IMR-90 (cell line): ENCODE data around the gene CD274. TPM values are rescaled to one million over a fixed set of nuclear protein-coding genes. Genes with fewer than 3 reads are reported as not detected.

Experiments used
- ATAC-seq: fragments of 200-7000 bp; cut with Tn5 transposase; 2 replicates; pipeline ENCODE4 v1.9.1; 2020; ENCODE audit warnings: low read depth, mild to moderate bottlenecking, moderate library complexity
- BruUV-seq: library from RNA; stranded (reverse); fragments of 400-500 nt; replicated peaks from 2 replicates; lab custom pipeline; 2021; lab: Mats Ljungman, UMichigan
- CTCF ChIA-PET: fragments of 300-600 bp; formaldehyde crosslinking; extraction: SDS; loops from one replicate; lab custom pipeline; 2021; ENCODE audit warnings: antibody characterized with exemption; lab: Yijun Ruan, JAX
- POLR2A ChIA-PET: fragments of 300-600 bp; sonication (Branson Sonifier 250); formaldehyde crosslinking; loops from one replicate; lab custom pipeline; 2022; ENCODE audit warnings: antibody characterized with exemption; ENCODE audit not compliant: unreplicated experiment; lab: Charles Lee
- DNase-seq: peaks from one replicate; pipeline ENCODE4 v3.0.0; 2013
- H2AFZ ChIP-seq: replicated peaks from 2 replicates; pipeline ENCODE3; 2013; ENCODE audit warnings: low read length, mild to moderate bottlenecking; ENCODE audit not compliant: poor library complexity
- H2AK5ac ChIP-seq: 2 replicates; pipeline ENCODE4 v1.6.1; 2013; ENCODE audit warnings: low read depth, low read length, inconsistent platforms
- H2AK9ac ChIP-seq: replicated peaks from 2 replicates; pipeline ENCODE3; 2013; ENCODE audit warnings: mild to moderate bottlenecking, low read depth, low read length, moderate library complexity; ENCODE audit not compliant: poor library complexity
- H2BK120ac ChIP-seq: 2 replicates; pipeline ENCODE4 v1.6.1; 2013; ENCODE audit warnings: low read depth, low read length, inconsistent platforms
- H2BK15ac ChIP-seq: 3 replicates; pipeline ENCODE4 v1.6.1; 2013; ENCODE audit warnings: low read depth, low read length, inconsistent platforms
- H2BK20ac ChIP-seq: 2 replicates; pipeline ENCODE4 v1.6.1; 2013; ENCODE audit warnings: low read depth, mild to moderate bottlenecking, inconsistent platforms, low read length, moderate library complexity
- H2BK5ac ChIP-seq: 2 replicates; pipeline ENCODE4 v1.6.1; 2013; ENCODE audit warnings: mild to moderate bottlenecking, low read depth, low read length, inconsistent platforms; ENCODE audit not compliant: poor library complexity, severe bottlenecking
- H3K14ac ChIP-seq: replicated peaks from 2 replicates; pipeline ENCODE4 v1.6.1; 2013; ENCODE audit warnings: low read depth, low read length, inconsistent platforms
- H3K18ac ChIP-seq: 2 replicates; pipeline ENCODE4 v1.6.1; 2013; ENCODE audit warnings: low read depth, low read length, control low read depth
- H3K23ac ChIP-seq: 2 replicates; pipeline ENCODE4 v1.6.1; 2013; ENCODE audit warnings: low read depth, low read length, inconsistent platforms
- H3K27ac ChIP-seq: 2 replicates; pipeline ENCODE4 v1.5.1; 2013; ENCODE audit warnings: mild to moderate bottlenecking, control low read depth, low read length; ENCODE audit not compliant: insufficient read depth
- H3K27me3 ChIP-seq: 2 replicates; pipeline ENCODE4 v1.6.1; 2013; ENCODE audit warnings: low read length; ENCODE audit not compliant: control insufficient read depth, insufficient read depth
- H3K36me3 ChIP-seq: 2 replicates; pipeline ENCODE4 v1.6.1; 2013; ENCODE audit warnings: low read length, mixed read lengths; ENCODE audit not compliant: control insufficient read depth, insufficient read depth
- H3K4ac ChIP-seq: 2 replicates; pipeline ENCODE4 v1.6.1; 2013; ENCODE audit warnings: low read depth, low read length, inconsistent platforms
- H3K4me1 ChIP-seq: 2 replicates; pipeline ENCODE4 v1.6.1; 2013; ENCODE audit warnings: low read length, mixed read lengths; ENCODE audit not compliant: control insufficient read depth, insufficient read depth
- H3K4me2 ChIP-seq: 2 replicates; pipeline ENCODE4 v1.6.1; 2013; ENCODE audit warnings: low read depth, mild to moderate bottlenecking, control low read depth, low read length, moderate library complexity
- H3K4me3 ChIP-seq: 2 replicates; pipeline ENCODE4 v1.5.1; 2013; ENCODE audit warnings: low read depth, mild to moderate bottlenecking, control low read depth, low read length, moderate library complexity; ENCODE audit not compliant: insufficient read depth
- H3K56ac ChIP-seq: 2 replicates; pipeline ENCODE4 v1.6.1; 2013; ENCODE audit warnings: low read length, inconsistent platforms; ENCODE audit not compliant: insufficient read depth; ENCODE audit errors: extremely low read depth
- H3K79me1 ChIP-seq, 2 experiments: 2 replicates each; pipeline ENCODE4 v1.6.1; 2013; ENCODE audit warnings: low read length in 2 of 2, inconsistent platforms in 1 of 2, low read depth in 1 of 2
- H3K9ac ChIP-seq: 2 replicates; pipeline ENCODE4 v1.6.1; 2013; ENCODE audit warnings: low read depth, low read length, control low read depth
- H3K9me1 ChIP-seq: 2 replicates; pipeline ENCODE4 v1.6.1; 2013; ENCODE audit warnings: low read length, inconsistent platforms; ENCODE audit not compliant: insufficient read depth
- H3K9me3 ChIP-seq: 2 replicates; pipeline ENCODE4 v1.6.1; 2013; ENCODE audit warnings: low read length; ENCODE audit not compliant: control insufficient read depth, insufficient read depth
- H4K20me1 ChIP-seq: 2 replicates; pipeline ENCODE4 v1.6.1; 2013; ENCODE audit warnings: low read length, inconsistent platforms; ENCODE audit not compliant: insufficient read depth
- H4K5ac ChIP-seq: 2 replicates; pipeline ENCODE4 v1.6.1; 2013; ENCODE audit warnings: mild to moderate bottlenecking, low read depth, low read length, control low read depth
- H4K8ac ChIP-seq, 2 experiments: 2 replicates each; pipeline ENCODE4 v1.6.1; 2013; ENCODE audit warnings: low read depth in 2 of 2, low read length in 2 of 2, control low read depth in 1 of 2, inconsistent platforms in 1 of 2
- H4K91ac ChIP-seq: 2 replicates; pipeline ENCODE4 v1.6.1; 2013; ENCODE audit warnings: low read depth, low read length, inconsistent platforms; ENCODE audit not compliant: insufficient read depth
- BHLHE40 ChIP-seq: fragments of 150-350 bp; IDR thresholded peaks from 2 replicates; pipeline ENCODE4 v1.6.1; 2016; ENCODE audit warnings: mild to moderate bottlenecking, low read depth, low read length
- CEBPB ChIP-seq: IDR thresholded peaks from 2 replicates; pipeline ENCODE4 v1.6.1; 2012; ENCODE audit warnings: low read depth, low read length, improper control_type of control experiment
- CHD1 ChIP-seq: IDR thresholded peaks from 2 replicates; pipeline ENCODE4 v1.6.1; 2012; ENCODE audit warnings: low read depth, low read length, improper control_type of control experiment
- FOS ChIP-seq: fragments of 150-350 bp; IDR thresholded peaks from 2 replicates; pipeline ENCODE4 v1.6.1; 2016; ENCODE audit warnings: low read depth, low read length
- MAFK ChIP-seq: IDR thresholded peaks from 2 replicates; pipeline ENCODE4 v1.6.1; 2012; ENCODE audit warnings: low read depth, low read length, improper control_type of control experiment
- MAZ ChIP-seq: IDR thresholded peaks from 2 replicates; pipeline ENCODE4 v1.6.1; 2012; ENCODE audit warnings: low read depth, mild to moderate bottlenecking, low read length, improper control_type of control experiment, moderate library complexity, borderline replicate concordance
- MXI1 ChIP-seq: IDR thresholded peaks from 2 replicates; pipeline ENCODE4 v1.6.1; 2012; ENCODE audit warnings: low read depth, mild to moderate bottlenecking, low read length, moderate library complexity, borderline replicate concordance
- NFE2L2 ChIP-seq: fragments of 150-350 bp; IDR thresholded peaks from 2 replicates; pipeline ENCODE4 v1.6.1; 2016; ENCODE audit warnings: low read depth, mild to moderate bottlenecking, low read length
- POLR2A ChIP-seq: IDR thresholded peaks from 2 replicates; pipeline ENCODE4 v1.6.1; 2012; ENCODE audit warnings: mild to moderate bottlenecking, low read depth, low read length
- RAD21 ChIP-seq: IDR thresholded peaks from 2 replicates; pipeline ENCODE4 v1.6.1; 2012; ENCODE audit warnings: low read length, improper control_type of control experiment
- RCOR1 ChIP-seq: IDR thresholded peaks from 2 replicates; pipeline ENCODE4 v1.6.1; 2012; ENCODE audit warnings: mild to moderate bottlenecking, low read length, improper control_type of control experiment; ENCODE audit not compliant: insufficient replicate concordance
- RFX5 ChIP-seq: IDR thresholded peaks from 2 replicates; pipeline ENCODE4 v1.8.0; 2012; ENCODE audit warnings: low read depth, mild to moderate bottlenecking, low read length, moderate library complexity
- SMC3 ChIP-seq: fragments of 150-350 bp; IDR thresholded peaks from 2 replicates; pipeline ENCODE4 v1.6.1; 2016; ENCODE audit warnings: low read depth, mild to moderate bottlenecking, antibody characterized with exemption, low read length, moderate library complexity
- WGBS, 2 experiments: methylation state at CpG; one replicate each; pipeline versions ENCODE4 v1.1.5 to v1.1.7; 2013; ENCODE audit warnings: missing lambda C conversion rate in 2 of 2; ENCODE audit not compliant: insufficient read length in 1 of 2; ENCODE audit errors: extremely low coverage in 2 of 2; 5-methylcytosine and 5-hydroxymethylcytosine counted together
- dilution Hi-C: fragments of 300-500 bp; cut with HindIII; formaldehyde crosslinking; loops from one replicate; pipeline ENCODE4 v1.14.3; 2018; ENCODE audit warnings: low sequenced_read_pairs; ENCODE audit not compliant: unreplicated experiment
- in situ Hi-C: fragments of 300-500 bp; cut with MboI; formaldehyde crosslinking; loops from 3 replicates; pipeline ENCODE4 v1.14.3; 2019; ENCODE audit warnings: low sequenced_read_pairs, inconsistent platforms, mixed read lengths
- intact Hi-C: fragments of 100-400 bp; cut with micrococcal nuclease; formaldehyde crosslinking; loops from 2 replicates; pipeline ENCODE4 v1.10.0; 2022
- polyA plus RNA-seq, 3 experiments: library from polyadenylated mRNA; depleted of rRNA; stranded (reverse); fragments of >200 nt; gene quantifications; 2 replicates each; pipeline ENCODE4 v1.2.3, GENCODE V29; 2012; ENCODE audit warnings: low replicate concordance in 1 of 3
- total RNA-seq: library from RNA; depleted of rRNA; stranded (reverse); fragments of >200 nt; gene quantifications from 2 replicates; pipeline ENCODE4 v1.2.3, GENCODE V29; 2012
- TF ChIP-seq, protein P1 (sequence below): conservative IDR thresholded peaks from 2 replicates; pipeline ENCODE4 v1.5.1; 2012; ENCODE audit warnings: mild to moderate bottlenecking, low read depth, low read length, improper control_type of control experiment
- TF ChIP-seq, protein P2 (sequence below): fragments of 150-350 bp; IDR thresholded peaks from 2 replicates; pipeline ENCODE4 v1.6.1; 2016; ENCODE audit warnings: low read depth, mild to moderate bottlenecking, low read length, moderate library complexity, borderline replicate concordance
- TF ChIP-seq, protein P3 (sequence below): fragments of 150-350 bp; IDR thresholded peaks from 2 replicates; pipeline ENCODE4 v1.6.1; 2017; ENCODE audit warnings: mild to moderate bottlenecking, antibody characterized with exemption, low read length, low read depth

The CD274 gene
- total and polyA plus RNA-seq, 2 of the 4 experiments (the other 2 are of a cell fraction), result 17.4 to 19.4 TPM

DNA sequence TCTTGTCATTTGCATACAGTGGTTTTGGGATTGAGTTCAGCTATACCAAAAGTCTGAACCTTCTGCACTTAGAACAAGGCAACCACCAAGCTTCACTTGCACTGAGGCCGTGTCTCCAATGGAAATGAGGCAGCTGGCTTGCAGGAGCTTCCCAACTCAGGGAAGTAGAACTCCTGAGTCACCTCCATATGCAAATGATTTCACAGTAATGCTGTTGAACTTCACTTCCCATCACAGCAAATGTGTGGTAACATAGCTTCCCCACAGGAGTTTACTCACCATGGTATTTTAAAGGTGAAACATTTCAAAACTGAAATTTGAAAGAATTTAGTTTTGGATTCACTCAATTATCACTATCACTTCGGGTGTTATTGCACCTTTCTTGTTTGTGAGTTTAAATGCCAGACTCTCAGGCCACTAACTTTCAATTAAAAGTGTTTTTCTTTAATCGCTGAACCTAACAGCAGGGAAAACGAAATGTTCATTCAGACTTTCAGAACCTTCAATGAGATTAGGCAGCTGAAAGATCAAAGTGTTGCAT, 9.0 kb downstream of the CD274 start:
- H3K56ac ChIP-seq, result no peak overlapping the region
- no peaks in the 10 kb centered on the region for H4K20me1 ChIP-seq
- intact Hi-C loops (loop anchor here (1.0 kb wide), 1 partner anchor 10 kb away; no protein-coding TSS in a partner anchor), dilution Hi-C loops (no loop called here), in situ Hi-C loops (loop anchor here (5.0 to 25.0 kb wide), 2 partner anchors 128 to 253 kb away; no protein-coding TSS in a partner anchor)
- H3K23ac ChIP-seq, result no peak overlapping the region
- peak overlapping the region; percentile 23 to 33; a peak in 1 of 4 replicates for H4K8ac ChIP-seq
- peaks cover 2% of the 10 kb centered on the region; the same call in 1 of the 2 replicates for H3K4me1 ChIP-seq
- H2BK5ac ChIP-seq, result no peak overlapping the region
- H3K4ac ChIP-seq, result no peak overlapping the region
- peaks cover 41 to 46% of the 10 kb centered on the region in 2 experiments for H3K79me1 ChIP-seq
- no peak overlapping the region for H2AK9ac ChIP-seq
- TF ChIP-seq MXI1 (no peak), BHLHE40 (no peak), MAZ (no peak), RCOR1 (no peak), MAFK (no peak), FOS (no peak), CHD1 (no peak), RFX5 (no peak), RAD21 (no peak), SMC3 (no peak), POLR2A (no peak), NFE2L2 (no peak), CEBPB (no peak)
- TF ChIP-seq, protein P1, sequence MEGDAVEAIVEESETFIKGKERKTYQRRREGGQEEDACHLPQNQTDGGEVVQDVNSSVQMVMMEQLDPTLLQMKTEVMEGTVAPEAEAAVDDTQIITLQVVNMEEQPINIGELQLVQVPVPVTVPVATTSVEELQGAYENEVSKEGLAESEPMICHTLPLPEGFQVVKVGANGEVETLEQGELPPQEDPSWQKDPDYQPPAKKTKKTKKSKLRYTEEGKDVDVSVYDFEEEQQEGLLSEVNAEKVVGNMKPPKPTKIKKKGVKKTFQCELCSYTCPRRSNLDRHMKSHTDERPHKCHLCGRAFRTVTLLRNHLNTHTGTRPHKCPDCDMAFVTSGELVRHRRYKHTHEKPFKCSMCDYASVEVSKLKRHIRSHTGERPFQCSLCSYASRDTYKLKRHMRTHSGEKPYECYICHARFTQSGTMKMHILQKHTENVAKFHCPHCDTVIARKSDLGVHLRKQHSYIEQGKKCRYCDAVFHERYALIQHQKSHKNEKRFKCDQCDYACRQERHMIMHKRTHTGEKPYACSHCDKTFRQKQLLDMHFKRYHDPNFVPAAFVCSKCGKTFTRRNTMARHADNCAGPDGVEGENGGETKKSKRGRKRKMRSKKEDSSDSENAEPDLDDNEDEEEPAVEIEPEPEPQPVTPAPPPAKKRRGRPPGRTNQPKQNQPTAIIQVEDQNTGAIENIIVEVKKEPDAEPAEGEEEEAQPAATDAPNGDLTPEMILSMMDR, result no peak
- TF ChIP-seq, protein P2, sequence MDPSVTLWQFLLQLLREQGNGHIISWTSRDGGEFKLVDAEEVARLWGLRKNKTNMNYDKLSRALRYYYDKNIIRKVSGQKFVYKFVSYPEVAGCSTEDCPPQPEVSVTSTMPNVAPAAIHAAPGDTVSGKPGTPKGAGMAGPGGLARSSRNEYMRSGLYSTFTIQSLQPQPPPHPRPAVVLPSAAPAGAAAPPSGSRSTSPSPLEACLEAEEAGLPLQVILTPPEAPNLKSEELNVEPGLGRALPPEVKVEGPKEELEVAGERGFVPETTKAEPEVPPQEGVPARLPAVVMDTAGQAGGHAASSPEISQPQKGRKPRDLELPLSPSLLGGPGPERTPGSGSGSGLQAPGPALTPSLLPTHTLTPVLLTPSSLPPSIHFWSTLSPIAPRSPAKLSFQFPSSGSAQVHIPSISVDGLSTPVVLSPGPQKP, result no peak
- TF ChIP-seq, protein P3, sequence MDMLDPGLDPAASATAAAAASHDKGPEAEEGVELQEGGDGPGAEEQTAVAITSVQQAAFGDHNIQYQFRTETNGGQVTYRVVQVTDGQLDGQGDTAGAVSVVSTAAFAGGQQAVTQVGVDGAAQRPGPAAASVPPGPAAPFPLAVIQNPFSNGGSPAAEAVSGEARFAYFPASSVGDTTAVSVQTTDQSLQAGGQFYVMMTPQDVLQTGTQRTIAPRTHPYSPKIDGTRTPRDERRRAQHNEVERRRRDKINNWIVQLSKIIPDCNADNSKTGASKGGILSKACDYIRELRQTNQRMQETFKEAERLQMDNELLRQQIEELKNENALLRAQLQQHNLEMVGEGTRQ, result no peak
- H3K4me2 ChIP-seq, result no peak overlapping the region
- ATAC-seq (no peak), DNase-seq (no peak)
- no peak overlapping the region for H2BK20ac ChIP-seq
- H3K9me1 ChIP-seq, result peaks cover 5% of the 10 kb centered on the region
- H2BK120ac ChIP-seq, result no peak overlapping the region
- no peak overlapping the region for H4K91ac ChIP-seq
- no TSS peak for BruUV-seq
- peak overlapping the region; percentile 17; the same call in 1 of the 2 replicates for H4K5ac ChIP-seq
- no peak overlapping the region for H3K4me3 ChIP-seq
- no peak overlapping the region for H3K18ac ChIP-seq
- peaks cover 17% of the 10 kb centered on the region for H3K36me3 ChIP-seq
- no peak overlapping the region for H2AK5ac ChIP-seq
- no peak overlapping the region for H3K9ac ChIP-seq
- POLR2A ChIA-PET, result no interaction called here
- no peak overlapping the region for H3K14ac ChIP-seq
- H2AFZ ChIP-seq, result no peak overlapping the region
- no peak overlapping the region for H2BK15ac ChIP-seq
- H3K27me3 ChIP-seq, result no peaks in the 10 kb centered on the region
- no CpG with 5 or more reads among the region's 4 CpGs for WGBS, 2 experiments
- CTCF ChIA-PET, result no interaction called here
- no peak overlapping the region for H3K27ac ChIP-seq
- no peaks in the 10 kb centered on the region for H3K9me3 ChIP-seq
